Breast epithelium (tissue), 3 donors: Measurements from ENCODE around the gene SUPT20H.

Experiments used
- POLR2A ChIP-seq: fragments of 450-650 bp; IDR thresholded peaks from one replicate; pipeline ENCODE4 v1.6.1; 2016; ENCODE audit warnings: antibody characterized with exemption, mild to moderate bottlenecking, moderate library complexity
- POLR2AphosphoS5 ChIP-seq, 3 donors: sonication (generic); formaldehyde crosslinking; IDR thresholded peaks; one replicate each; pipeline ENCODE4 v1.6.1; 2017; ENCODE audit warnings: antibody characterized with exemption in 3 of 3
- TF ChIP-seq, protein P1 (sequence below), 3 donors: fragments of 450-650 bp; IDR thresholded peaks; one replicate each; pipeline ENCODE4 v1.5.1; 2016 to 2017; ENCODE audit warnings: antibody characterized with exemption in 3 of 3, mild to moderate bottlenecking in 3 of 3, moderate library complexity in 3 of 3

DNA sequence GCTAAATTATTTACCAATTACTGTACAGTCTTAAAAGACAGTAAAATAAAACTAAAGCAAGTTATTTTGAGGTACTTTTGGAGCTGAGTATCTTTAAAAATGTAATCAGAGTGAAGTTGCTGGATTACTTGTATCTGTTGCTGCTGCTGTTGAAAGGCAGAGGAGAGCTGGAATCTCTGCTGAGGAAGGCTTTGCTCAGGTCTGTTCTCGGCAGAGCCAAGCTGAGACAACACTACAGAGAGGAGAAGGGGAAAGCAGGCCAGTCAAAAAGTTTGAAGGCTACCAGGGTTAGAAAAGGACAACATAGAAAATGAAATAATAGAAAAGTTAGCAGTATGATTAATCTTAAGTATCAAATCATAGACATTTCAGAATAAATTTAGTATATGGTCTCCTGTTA, 49.1 kb downstream of the SUPT20H start:
- TF ChIP-seq, protein P1, sequence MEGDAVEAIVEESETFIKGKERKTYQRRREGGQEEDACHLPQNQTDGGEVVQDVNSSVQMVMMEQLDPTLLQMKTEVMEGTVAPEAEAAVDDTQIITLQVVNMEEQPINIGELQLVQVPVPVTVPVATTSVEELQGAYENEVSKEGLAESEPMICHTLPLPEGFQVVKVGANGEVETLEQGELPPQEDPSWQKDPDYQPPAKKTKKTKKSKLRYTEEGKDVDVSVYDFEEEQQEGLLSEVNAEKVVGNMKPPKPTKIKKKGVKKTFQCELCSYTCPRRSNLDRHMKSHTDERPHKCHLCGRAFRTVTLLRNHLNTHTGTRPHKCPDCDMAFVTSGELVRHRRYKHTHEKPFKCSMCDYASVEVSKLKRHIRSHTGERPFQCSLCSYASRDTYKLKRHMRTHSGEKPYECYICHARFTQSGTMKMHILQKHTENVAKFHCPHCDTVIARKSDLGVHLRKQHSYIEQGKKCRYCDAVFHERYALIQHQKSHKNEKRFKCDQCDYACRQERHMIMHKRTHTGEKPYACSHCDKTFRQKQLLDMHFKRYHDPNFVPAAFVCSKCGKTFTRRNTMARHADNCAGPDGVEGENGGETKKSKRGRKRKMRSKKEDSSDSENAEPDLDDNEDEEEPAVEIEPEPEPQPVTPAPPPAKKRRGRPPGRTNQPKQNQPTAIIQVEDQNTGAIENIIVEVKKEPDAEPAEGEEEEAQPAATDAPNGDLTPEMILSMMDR (IDR thresholded peaks at IDR 0.05): no peak
- TF ChIP-seq POLR2AphosphoS5 (IDR thresholded peaks at IDR 0.05) (no peak), POLR2A (no peak)
